HG02973 (cell line): ENCODE data around the gene PPP1R1A.

Source experiments
- ATAC-seq: cut with Tn5 transposase; IDR thresholded peaks from one replicate; pipeline ENCODE4 v1.9.1; 2021; ENCODE audit warnings: moderate library complexity; ENCODE audit not compliant: unreplicated experiment

Gene PPP1R1A

GRCh38 chr12:54538136-54538700 lies 50.2 kb downstream of the PPP1R1A start:
- ATAC-seq, result no peak

GRCh38 chr12:54535474-54535873 lies 53.0 kb downstream of the PPP1R1A start:
- no peak for ATAC-seq

- ATAC-seq, result no peak
These were observed 58.9 kb downstream of the PPP1R1A start for GRCh38 chr12:54529581-54529980.
